Activated CD4-positive, alpha-beta T cell treated with anti-CD3 and anti-CD28 coated beads, Interleukin-10, Interleukin-2, amounts not matched to agents 100 ng/mL and 50 ng/mL, durations not matched to agents 16 hours and 8 hours (primary cell): Measurements from ENCODE around the gene GNG7.
"Not testable (repeated sequence)": the region's sequence is repeated elsewhere in the genome, so short reads cannot be mapped to it uniquely, and the experiment has no call there.

Experiments used
- DNase-seq: peaks from one replicate; pipeline ENCODE4 v3.0.0-alpha.2; 2020

Gene GNG7

GRCh38 chr19:2616741-2617392, 85.6 kb downstream of the GNG7 start:
- peak; percentile 48 for DNase-seq

DNA sequence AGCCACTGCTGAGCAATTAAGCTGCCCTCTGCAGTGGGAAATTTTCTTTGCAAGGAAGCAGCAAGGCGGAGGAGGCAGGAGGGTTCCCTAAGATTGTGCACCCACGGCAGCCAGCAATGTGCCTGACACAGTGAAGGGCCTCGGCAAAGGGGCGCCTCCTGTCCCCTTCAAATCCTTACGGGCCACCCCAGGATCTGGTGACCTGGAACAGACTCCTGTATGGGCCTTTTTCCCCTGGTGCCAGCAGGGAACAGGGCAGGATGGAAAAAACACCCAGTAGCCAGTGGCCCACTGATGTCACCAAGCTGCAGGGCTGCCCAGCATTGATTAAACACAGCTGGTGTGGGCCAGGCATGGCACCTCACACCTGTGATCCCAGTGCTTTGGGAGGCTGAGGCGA, 86.7 kb downstream of the GNG7 start:
- no peak for DNase-seq

DNA sequence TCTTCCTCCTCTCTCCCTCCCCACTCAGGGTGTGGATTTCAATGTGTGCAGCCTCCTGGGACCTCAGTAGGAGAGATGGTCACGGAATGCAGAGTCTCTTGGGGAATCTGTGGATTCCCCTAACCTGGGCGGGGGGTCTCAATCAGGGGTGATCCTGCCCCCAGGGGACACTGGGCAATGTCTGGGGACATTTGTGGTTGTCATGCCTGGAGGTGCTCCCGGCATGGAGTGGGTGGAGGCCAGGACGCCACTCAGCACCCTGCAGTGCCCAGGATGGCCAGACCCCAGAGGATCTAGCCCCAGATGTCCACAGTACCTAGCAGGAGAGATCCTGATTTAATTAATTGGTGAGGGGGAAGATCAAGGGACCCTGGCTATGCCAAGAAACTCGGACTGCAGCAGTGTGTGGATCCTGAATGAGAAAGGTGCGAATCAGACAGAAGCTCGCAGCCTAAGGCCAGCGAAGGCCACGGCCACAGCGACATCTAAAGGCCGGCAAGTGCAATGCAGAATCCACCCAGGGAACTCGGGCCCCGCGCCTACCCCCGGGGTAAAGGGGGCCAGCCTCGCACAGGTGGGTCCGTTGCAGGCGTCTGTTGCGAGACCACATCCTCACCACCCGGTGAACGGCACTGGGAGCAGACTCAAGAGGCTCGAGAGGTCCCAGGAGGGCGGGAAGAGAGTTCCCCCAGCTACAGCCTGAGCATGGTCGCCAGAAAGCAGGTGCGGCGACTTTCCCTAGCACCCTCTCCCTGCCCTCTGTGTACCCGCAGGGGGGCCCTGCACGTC, 88.8 kb downstream of the GNG7 start:
- peak; percentile 69 for DNase-seq

GRCh38 chr19:2612619-2613249, 89.8 kb downstream of the GNG7 start:
- no peak for DNase-seq

GRCh38 chr19:2611483-2612464, 90.7 kb downstream of the GNG7 start:
- no peak for DNase-seq

- DNase-seq = peak; percentile 90
These were observed 91.6 kb downstream of the GNG7 start for GRCh38 chr19:2610637-2611482.

- no peak for DNase-seq
These were observed 92.9 kb downstream of the GNG7 start for GRCh38 chr19:2609389-2610116.

- DNase-seq = not testable (repeated sequence)
These were observed 93.5 kb downstream of the GNG7 start for GRCh38 chr19:2609034-2609388.

DNA sequence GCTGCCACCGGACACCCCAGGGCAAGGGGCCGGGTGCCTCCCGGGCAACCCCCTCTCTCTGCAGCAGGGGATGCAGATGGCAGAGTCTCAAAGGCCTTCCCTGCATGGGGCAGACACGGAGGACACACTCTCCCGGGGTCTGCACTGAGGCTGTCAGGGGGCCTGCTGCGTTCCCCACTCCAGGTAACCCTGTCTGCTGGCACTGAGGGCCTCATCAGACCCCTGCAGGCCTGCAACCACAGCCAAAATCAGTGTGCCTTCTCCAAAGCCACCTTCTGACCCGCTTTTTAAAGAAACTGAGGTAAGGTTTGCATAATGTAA, 93.9 kb downstream of the GNG7 start:
- no peak for DNase-seq

- DNase-seq = peak; percentile 76
These were observed 94.5 kb downstream of the GNG7 start for GRCh38 chr19:2607712-2608601.

GRCh38 chr19:2606774-2607173, 95.7 kb downstream of the GNG7 start:
- DNase-seq = not testable (repeated sequence)

DNA sequence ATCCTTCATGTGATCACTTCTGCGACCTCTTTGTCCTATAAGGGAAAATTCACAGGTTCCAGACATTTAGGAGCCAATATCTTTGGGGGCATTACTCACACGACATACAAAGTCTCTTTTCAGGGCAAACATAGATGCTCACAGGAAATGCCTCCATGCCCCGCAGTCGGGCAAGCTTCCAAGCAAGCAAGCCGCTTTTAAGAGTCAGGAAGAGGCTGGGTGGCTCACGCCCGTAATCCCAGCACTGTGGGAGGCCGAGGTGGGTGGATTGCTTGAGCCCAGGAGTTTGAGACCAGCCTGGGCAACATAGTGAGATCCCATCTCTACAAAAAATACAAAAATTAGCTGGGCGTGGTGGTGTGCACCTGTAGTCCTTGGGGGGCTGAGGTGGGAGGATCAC, 96.6 kb downstream of the GNG7 start:
- not testable (repeated sequence) for DNase-seq

DNA sequence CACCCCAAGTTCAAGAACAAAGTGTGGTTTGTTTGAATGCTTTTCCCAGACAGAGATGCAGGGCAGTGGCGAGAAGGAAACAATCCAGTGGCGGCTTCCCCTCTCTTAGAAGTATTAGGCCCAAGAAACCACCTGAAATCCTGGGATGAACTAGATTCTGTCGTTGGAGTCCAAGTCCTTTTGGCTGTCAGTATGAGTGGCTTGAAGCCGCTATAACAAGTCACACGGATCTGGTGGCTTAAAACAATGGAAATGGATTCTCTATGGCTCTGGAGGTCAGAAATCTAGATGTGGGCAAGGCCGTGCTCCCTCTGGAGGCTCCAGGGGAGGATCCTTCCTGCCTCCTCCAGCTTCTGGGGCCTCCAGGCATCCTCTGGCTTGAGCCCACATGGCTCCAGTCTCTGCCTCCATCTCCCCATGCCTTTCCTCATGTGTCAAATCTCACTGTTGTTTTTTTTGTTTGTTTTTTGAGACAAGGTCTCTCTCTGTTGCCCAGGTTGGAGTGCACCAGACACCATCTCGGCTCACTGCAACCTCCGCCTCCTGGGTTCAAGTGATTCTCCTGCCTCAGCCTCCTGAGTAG, 97.7 kb downstream of the GNG7 start:
- DNase-seq = no peak

GRCh38 chr19:2603334-2603733, 99.2 kb downstream of the GNG7 start:
- DNase-seq = no peak

GRCh38 chr19:2602391-2603181, 99.9 kb downstream of the GNG7 start:
- no peak for DNase-seq

DNA sequence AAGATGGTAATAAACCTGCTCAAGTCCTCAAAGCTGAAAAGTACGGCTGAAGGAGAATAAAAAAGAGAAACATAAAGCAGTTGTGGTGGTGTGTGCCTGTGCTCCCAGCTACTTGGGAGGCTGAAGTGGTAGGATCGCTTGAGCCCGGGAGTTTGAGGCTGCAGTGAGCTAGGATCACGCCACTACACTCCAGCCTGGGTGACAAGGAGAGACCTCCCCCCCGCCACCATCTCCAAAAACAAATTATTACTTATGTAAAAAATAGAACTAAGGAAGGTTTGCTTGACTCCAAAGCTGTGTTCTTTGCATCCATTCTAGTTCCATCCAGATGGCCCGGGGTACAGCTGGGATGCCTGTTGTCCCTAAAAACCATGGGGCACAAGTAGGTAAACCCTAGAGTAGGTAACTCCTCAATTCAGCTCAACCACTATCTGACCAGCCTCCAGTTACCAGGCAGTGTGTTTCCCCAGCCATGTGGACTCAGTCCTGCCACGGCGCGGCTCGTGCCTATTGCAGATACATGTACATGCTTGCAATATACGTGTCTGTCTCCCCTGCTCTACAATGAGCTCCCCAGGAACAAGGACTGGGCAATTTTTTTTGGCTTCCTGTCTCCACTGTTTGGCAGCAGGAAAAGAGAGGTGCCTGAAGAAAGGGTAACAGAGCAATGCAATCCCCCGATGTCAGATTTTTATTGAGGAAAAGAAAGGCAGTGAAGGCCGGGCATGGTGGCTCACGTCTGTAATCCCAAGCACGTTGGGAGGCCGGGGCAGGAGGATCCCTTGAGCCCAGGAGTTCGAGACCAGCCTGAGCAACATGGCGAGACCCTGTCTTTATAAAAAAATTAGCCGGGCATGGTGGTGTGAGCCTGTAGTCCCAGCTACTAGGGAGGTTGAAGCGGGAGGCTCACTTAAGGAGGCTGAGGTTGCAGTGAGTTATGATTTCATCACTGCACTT, 101.3 kb downstream of the GNG7 start:
- DNase-seq = no peak

GRCh38 chr19:2594319-2594718, 108.2 kb downstream of the GNG7 start:
- DNase-seq = no peak

GRCh38 chr19:2592824-2593223, 109.7 kb downstream of the GNG7 start:
- DNase-seq = no peak
